Amniotic stem cell (primary cell): ENCODE data around the gene CLSTN2.

ENCODE experiments used
- DNase-seq: peaks from one replicate; lab custom pipeline; 2025; lab: John Stamatoyannopoulos, UW

CLSTN2 gene

DNA sequence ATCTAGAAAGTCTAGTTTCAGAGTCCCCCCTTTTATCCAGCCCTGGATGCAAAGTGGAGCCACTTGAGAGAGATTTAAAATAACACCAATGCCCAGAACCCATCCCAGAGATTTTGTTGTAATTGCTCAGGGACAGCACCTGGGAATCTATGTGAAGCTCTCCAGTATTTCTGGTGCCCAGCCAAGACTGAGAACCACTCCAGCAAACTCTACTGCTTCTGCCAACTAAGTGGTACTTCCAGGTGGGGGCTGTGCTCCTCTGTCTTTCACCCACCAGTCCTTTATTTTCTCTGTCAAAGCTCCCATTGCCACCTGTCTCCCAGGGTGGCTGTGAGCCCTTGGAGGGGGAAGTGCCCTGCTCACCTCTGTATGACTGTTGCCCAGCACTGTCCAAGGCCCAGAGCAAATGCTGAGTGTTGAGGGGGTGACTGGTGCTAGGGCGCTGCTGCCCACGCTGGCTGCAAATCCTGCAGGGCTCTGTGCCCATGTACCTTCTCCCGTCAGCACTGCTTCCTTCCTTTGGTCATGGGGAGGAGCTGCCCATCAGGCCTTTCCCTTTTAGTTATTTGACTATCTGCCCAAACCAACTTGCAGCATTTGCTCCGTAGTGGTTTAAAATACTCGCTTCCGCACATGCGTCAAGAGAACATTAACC, 9.4 kb downstream of the CLSTN2 start:
- DNase-seq, result no peak

- DNase-seq, result no peak
Observed at GRCh38 chr3:139945386-139945785, 10.4 kb downstream of the CLSTN2 start.

GRCh38 chr3:139945942-139946341, 11.0 kb downstream of the CLSTN2 start:
- no peak for DNase-seq

GRCh38 chr3:139948467-139948866, 13.5 kb downstream of the CLSTN2 start:
- no peak for DNase-seq

GRCh38 chr3:139948898-139949297, 13.9 kb downstream of the CLSTN2 start:
- no peak for DNase-seq

GRCh38 chr3:139953131-139953910, 18.3 kb downstream of the CLSTN2 start:
- DNase-seq, result no peak

- no peak for DNase-seq
Observed at GRCh38 chr3:139954146-139954860, 19.3 kb downstream of the CLSTN2 start.

DNA sequence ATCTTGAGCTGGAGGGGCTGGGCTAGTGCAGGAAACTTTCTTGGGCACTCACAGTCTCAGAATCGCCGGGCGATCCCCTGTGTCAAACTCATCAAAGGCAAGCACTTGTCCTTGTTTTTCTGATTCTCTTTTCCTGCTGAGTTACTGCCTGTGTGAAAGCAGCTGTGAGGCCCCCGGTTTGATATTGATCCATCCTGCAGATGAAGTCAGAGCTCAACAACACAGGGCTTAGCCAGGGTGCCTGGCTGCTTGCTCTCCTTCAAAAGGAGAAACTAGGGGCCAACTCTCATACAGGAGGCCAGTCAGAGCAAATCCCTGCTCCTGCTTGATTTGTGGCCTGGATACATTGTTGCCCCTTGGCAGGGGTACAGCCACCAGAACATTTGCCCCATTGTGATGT, 22.9 kb downstream of the CLSTN2 start:
- DNase-seq, result no peak

DNA sequence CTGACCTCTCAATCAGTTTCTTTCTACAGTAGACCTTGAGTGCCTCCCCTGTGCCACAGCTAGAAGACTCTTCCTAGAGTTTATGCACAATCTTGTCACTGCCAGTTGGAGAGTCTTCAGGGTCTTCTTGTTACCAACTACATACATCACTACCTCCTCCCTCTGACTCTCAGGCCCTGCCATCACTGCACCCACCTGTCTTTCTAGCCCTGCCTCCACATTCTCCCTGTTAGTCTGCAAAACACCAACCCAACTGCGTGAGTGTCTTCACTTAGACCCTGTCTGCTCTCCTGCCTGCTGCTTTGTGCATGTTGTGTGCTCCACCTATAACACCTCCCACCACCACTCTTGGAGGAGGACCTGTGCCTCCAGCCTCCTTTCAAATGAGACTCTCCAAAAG, 34.4 kb downstream of the CLSTN2 start:
- no peak for DNase-seq

DNA sequence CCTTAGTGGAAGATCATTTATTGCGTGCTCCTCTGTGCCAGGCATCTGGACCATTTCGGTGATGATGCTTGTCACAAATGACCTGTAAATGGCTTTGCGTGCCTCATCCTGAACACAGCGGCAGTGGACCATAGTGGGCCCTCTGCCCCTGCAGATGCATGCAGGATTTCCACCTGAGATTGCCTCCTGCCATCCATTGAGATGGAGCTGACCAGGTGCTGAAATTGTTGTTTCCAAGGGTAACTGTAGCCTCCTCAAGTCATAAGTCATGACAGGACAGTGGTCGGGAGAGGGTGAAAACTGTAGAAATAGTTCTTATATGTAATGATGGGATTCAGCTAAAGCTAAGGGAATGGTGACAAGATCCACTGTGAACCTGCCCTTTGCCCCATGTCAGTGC, 35.5 kb downstream of the CLSTN2 start:
- DNase-seq, result no peak

GRCh38 chr3:139974809-139975425, 39.9 kb downstream of the CLSTN2 start:
- DNase-seq, result no peak

- DNase-seq, result no peak
Observed at GRCh38 chr3:139975594-139976365, 40.8 kb downstream of the CLSTN2 start.

- no peak for DNase-seq
Observed at GRCh38 chr3:139978966-139979365, 44.0 kb downstream of the CLSTN2 start.

GRCh38 chr3:139979991-139980390, 45.0 kb downstream of the CLSTN2 start:
- DNase-seq, result no peak

- no peak for DNase-seq
Observed at GRCh38 chr3:139982404-139982803, 47.4 kb downstream of the CLSTN2 start.

GRCh38 chr3:139985576-139985975, 50.6 kb downstream of the CLSTN2 start:
- no peak for DNase-seq

GRCh38 chr3:139987908-139988307, 52.9 kb downstream of the CLSTN2 start:
- no peak for DNase-seq

- no peak for DNase-seq
Observed at GRCh38 chr3:139988472-139989156, 53.6 kb downstream of the CLSTN2 start.

GRCh38 chr3:139994891-139995290, 59.9 kb downstream of the CLSTN2 start:
- no peak for DNase-seq

DNA sequence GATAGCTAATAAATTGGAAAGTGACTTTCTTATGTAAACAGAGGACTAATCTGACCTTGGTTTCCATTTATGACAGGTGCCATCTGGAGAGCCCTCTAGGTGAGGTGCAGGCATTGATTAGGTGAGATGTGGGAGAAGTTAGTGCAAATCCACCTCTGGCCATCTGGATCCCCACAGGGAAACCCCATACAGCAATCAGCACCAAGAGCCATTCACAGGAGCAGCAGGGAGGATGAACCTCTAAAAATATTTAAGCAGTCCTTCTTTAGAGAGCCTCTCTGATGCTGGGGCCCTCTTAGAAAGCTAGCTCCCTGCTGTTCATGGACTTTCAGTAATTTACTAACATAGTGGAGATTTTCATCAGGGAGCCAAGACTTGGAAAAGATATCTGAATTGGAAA, 69.3 kb downstream of the CLSTN2 start:
- no peak for DNase-seq

DNA sequence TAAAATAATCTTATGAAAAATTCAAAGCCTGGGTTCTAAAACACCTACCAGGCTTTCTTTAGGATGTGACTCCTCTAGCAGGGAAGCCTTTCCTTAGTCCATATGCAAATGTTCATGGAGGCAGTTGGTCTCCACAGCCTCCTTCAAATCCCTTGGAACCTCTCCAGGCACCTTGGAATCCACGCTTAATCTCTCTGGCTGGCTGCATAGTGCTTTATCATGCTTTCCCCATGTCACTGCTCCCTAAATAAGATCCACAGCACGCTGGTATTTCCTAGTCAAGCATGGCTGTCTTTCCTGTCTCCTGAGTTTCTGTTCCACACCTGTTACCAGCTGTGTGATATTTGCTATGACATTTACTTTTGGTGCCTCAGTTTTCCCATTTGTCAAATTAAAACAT, 71.3 kb downstream of the CLSTN2 start:
- no peak for DNase-seq
